ENCODE results near the gene DDAH2.

DDAH2 gene

DNA sequence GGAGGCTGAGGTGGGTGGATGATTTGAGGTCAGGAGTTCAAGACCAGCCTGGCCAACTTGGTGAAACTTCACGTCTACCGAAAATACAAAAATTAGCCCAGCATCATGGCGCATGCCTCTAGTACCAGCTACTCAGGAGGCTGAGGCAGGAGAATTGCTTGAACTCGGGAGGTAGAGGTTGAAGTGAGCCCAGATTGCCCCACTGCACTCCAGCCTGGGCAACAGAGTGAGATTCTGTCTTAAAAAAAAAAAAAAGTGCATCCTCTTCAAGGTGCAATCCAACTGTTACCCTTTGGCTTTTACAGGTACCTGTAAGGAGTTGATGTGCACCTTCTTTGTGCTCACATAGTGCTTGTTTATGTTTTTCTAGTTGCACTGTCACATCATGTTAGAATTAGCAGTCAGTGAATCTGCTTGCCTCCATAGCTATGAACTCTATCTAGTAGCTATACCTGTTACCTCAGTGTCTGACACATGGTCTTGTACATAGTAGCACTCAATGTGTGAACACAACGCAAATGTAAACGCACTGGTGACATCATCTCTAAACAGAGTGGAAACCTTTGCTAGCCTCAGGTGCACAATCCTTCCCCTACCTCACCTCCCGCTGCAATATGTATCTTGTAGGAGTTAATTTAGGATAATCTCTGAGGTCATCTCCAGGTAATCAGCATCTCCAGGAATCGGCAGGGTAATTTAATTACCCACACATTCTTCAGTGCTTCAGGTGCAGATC, 20.4 kb upstream of the DDAH2 start:
- no peaks in the 10 kb centered on the region for H3K9me3 ChIP-seq (ENCODE audit: low read length)
- no peak overlapping the region for H3K4me3 ChIP-seq (ENCODE audit: low read length)
- no peaks in the 10 kb centered on the region for H3K4me1 ChIP-seq (ENCODE audit: insufficient read depth, low read length)
- H3K36me3 ChIP-seq (ENCODE audit: insufficient read depth, low read length) = peaks cover 37% of the 10 kb centered on the region
- H3K27me3 ChIP-seq (ENCODE audit: insufficient read depth, low read length) = no peaks in the 10 kb centered on the region
- H2AFZ ChIP-seq (ENCODE audit: low read depth, low read length) = no peak overlapping the region

DNA sequence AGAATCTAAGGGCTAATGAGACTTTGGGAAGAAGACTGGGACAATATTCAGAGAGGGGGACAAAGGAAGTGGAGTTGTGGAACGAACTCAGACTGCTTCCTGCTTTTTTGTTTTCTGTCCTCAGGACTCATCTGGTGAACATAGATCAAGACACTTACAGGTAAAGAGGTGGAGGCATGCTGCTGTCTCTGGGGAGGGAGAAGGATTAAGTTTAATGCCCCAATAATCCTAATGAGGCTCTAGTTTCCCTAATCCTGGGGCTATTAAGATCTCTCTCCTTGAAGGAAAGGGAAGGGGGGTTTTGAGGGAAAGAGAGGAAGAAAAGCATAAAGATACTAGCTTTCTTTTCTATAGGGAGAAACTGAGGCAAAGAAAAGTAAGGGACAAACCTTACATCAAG, 15.3 kb upstream of the DDAH2 start:
- peaks cover 55% of the 10 kb centered on the region for H3K36me3 ChIP-seq (ENCODE audit: insufficient read depth, low read length)
- peaks cover 6% of the 10 kb centered on the region for H3K4me1 ChIP-seq (ENCODE audit: insufficient read depth, low read length)
- no peaks in the 10 kb centered on the region for H3K27me3 ChIP-seq (ENCODE audit: insufficient read depth, low read length)
- no peak overlapping the region for H2AFZ ChIP-seq (ENCODE audit: low read depth, low read length)
- no peak overlapping the region for H3K4me3 ChIP-seq (ENCODE audit: low read length)
- H3K9me3 ChIP-seq (ENCODE audit: low read length) = no peaks in the 10 kb centered on the region

DNA sequence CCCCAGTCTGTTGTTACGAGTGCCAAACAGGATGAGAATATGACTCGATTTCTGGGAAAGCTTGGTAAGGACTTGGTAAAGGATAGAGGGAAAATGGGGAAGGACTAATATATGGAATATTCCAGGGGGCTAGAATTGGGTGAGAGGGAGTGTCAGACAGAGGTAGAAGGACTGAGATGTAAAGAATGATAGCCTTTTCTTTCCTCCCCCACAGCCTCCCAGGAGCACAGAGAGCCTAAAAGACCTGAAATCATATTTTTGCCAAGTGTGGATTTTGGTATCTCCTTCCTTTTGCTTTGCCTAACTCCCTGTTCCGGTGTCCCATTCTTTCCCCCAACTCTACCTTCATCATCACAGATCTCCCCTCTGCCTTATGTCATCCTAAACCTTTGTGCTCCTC, 13.8 kb upstream of the DDAH2 start:
- Histone ChIP-seq H3K4me3 (ENCODE audit: low read length) (no peak overlapping the region), H3K9me3 (ENCODE audit: low read length) (no peaks in the 10 kb centered on the region), H2AFZ (ENCODE audit: low read depth, low read length) (no peak overlapping the region), H3K27me3 (ENCODE audit: insufficient read depth, low read length) (no peaks in the 10 kb centered on the region), H3K36me3 (ENCODE audit: insufficient read depth, low read length) (peaks cover 48% of the 10 kb centered on the region), H3K4me1 (ENCODE audit: insufficient read depth, low read length) (peaks cover 21% of the 10 kb centered on the region)

DNA sequence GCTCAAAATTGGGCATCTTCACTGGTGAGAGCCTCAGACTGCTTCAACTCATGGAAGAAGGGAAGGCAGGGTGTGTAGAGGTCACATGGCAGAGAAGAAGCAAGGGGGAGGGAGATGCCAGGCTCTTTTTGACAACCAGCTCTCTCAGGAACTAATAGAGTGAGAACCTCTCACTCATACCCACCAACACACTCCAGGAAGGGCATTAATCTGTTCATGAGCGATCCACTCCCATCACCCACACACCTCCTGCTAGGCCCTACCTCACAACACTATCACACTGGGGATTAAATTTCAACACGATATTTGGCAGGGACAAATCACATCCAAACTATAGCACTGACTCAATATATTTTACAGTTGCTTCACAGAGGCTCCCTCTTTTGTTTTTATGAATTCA, 12.7 kb upstream of the DDAH2 start:
- Histone ChIP-seq H3K4me3 (ENCODE audit: low read length) (no peak overlapping the region), H2AFZ (ENCODE audit: low read depth, low read length) (no peak overlapping the region), H3K4me1 (ENCODE audit: insufficient read depth, low read length) (peaks cover 31% of the 10 kb centered on the region), H3K9me3 (ENCODE audit: low read length) (no peaks in the 10 kb centered on the region), H3K27me3 (ENCODE audit: insufficient read depth, low read length) (no peaks in the 10 kb centered on the region), H3K36me3 (ENCODE audit: insufficient read depth, low read length) (peaks cover 38% of the 10 kb centered on the region)

DNA sequence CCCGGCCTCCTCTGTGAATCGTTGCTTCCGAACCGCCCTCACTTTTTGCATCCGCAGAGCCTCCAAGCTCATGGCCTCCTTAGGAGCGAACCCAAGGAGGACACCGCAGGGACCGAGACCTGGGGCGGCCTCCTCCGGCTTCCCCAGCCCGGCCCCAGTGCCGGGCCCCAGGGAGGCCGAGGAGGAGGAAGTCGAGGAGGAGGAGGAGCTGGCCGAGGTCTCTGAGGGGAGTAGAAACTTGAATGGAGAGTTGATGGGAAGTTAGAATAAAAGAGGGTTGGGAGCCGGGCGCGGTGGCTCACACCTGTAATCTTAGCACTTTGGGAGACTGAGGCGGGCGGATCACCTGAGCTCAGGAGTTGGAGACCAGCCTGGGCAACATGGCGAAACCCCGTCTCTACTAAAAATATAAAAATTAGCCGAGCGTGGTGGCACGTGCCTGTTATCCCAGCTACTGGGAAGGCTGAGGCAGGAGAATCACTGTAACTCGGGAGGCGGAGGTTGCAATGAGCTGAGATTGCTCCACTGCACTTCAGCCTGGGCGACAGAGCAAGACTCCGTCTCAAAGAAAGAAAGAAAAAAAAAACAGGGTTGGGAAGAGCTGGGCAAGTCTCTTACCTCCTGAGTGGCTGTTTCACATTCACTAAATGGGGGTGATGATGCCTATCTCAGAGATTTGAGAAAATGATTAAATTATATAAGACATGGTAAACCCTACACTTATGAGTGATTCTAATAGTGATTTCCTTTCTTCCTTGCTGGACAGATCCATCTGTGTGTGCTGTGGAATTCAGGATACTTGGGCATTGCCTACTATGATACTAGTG, 11.5 kb upstream of the DDAH2 start:
- no peaks in the 10 kb centered on the region for H3K9me3 ChIP-seq (ENCODE audit: low read length)
- peaks cover 37% of the 10 kb centered on the region for H3K4me1 ChIP-seq (ENCODE audit: insufficient read depth, low read length)
- H2AFZ ChIP-seq (ENCODE audit: low read depth, low read length) = no peak overlapping the region
- peak overlapping the region; percentile 94 for H3K4me3 ChIP-seq (ENCODE audit: low read length)
- H3K27me3 ChIP-seq (ENCODE audit: insufficient read depth, low read length) = no peaks in the 10 kb centered on the region
- H3K36me3 ChIP-seq (ENCODE audit: insufficient read depth, low read length) = peaks cover 36% of the 10 kb centered on the region

DNA sequence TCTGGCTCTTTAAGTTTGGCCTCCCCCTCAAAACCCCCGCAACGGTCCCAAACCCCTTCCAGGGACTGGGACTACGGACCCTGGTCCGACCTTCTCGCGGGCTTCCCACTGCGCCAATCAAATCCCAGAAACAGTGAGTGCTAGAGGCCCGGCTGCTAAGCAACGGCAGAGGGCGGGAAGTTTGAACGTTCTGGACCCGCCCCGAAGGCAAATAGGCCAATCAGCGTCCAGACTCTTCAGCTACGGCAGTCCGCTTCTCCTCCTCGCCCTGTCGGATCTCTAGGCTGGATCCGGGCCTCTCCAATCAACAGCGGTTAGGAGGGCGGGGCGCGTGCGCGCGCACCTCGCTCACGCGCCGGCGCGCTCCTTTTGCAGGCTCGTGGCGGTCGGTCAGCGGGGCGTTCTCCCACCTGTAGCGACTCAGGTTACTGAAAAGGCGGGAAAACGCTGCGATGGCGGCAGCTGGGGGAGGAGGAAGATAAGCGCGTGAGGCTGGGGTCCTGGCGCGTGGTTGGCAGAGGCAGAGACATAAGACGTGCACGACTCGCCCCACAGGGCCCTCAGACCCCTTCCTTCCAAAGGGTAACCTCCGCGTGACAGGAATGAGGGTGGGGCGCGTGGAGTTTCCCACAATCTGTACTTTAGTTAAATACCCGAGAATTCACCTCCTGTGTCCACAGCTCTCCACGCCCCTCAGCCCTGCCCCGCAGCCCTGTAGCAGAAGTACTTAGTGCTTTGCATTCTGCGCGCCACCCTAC, 10.7 kb upstream of the DDAH2 start, which contains the start of gene MSH5:
MSH5 (plus strand) TSS at position 367 of the 758 bp plus-strand sequence. CDS start 462 bp downstream, outside the sequence.
- H3K4me3 ChIP-seq (ENCODE audit: low read length) = peak within 1 kb of the TSS; percentile 94
- H3K27me3 ChIP-seq (ENCODE audit: insufficient read depth, low read length) = no peaks in the 10 kb centered on the region
- H3K9me3 ChIP-seq (ENCODE audit: low read length) = no peaks in the 10 kb centered on the region
- peaks cover 42% of the 10 kb centered on the region for H3K4me1 ChIP-seq (ENCODE audit: insufficient read depth, low read length)
- H3K36me3 ChIP-seq (ENCODE audit: insufficient read depth, low read length) = peaks cover 31% of the 10 kb centered on the region
- H2AFZ ChIP-seq (ENCODE audit: low read depth, low read length) = peak within 1 kb of the TSS; percentile 27

DNA sequence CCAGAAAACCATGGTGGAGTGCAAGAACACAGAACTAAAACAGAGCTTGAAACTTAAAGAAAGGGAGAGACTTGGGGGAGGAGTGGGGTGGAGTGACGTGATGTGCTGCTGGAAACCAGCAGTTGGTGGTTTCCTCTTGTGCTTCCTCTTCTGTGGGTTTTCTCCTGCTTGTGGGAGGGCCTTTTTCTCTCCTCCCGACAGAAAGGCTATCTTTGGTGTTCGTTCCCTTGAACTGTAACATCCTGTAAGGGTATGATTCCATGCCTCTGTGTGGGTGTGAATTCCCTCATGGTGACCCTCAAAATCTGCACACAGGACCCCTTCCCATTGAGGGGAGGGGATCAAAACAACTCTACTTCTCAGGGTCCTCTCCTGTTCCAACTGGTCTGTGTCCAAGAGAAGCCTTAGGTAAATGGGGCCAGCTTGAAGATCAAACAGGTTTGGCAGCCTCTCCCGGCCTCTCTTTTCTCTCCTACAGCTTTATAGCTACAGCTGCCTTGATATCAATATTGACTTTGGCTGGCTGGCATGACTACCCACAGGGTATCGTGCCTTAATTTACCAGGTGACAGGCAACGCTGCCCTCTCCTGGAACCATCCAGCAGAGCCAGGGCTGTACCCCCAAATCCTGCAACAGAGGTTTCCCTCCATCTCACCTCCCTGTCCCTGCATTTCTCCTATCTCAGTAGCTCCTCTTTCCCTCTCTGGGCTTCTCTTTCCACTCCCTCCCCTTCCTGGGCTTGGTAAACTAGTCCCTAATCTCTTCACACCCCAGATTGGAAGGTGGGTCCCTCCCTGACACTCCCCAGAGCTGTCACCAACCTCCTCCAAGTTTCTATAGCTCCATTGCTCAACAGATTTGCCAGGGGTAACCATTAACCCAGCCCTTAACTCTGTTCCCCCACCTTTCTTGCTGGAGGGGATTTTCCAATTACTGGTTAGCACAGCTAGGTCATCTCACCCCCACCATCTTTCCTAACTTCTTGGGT, 9.2 kb upstream of the DDAH2 start:
- Histone ChIP-seq H3K9me3 (ENCODE audit: low read length) (no peaks in the 10 kb centered on the region), H3K27me3 (ENCODE audit: insufficient read depth, low read length) (no peaks in the 10 kb centered on the region), H3K4me1 (ENCODE audit: insufficient read depth, low read length) (peaks cover 51% of the 10 kb centered on the region), H2AFZ (ENCODE audit: low read depth, low read length) (no peak overlapping the region), H3K4me3 (ENCODE audit: low read length) (peak overlapping the region; percentile 32), H3K36me3 (ENCODE audit: insufficient read depth, low read length) (peaks cover 30% of the 10 kb centered on the region)

DNA sequence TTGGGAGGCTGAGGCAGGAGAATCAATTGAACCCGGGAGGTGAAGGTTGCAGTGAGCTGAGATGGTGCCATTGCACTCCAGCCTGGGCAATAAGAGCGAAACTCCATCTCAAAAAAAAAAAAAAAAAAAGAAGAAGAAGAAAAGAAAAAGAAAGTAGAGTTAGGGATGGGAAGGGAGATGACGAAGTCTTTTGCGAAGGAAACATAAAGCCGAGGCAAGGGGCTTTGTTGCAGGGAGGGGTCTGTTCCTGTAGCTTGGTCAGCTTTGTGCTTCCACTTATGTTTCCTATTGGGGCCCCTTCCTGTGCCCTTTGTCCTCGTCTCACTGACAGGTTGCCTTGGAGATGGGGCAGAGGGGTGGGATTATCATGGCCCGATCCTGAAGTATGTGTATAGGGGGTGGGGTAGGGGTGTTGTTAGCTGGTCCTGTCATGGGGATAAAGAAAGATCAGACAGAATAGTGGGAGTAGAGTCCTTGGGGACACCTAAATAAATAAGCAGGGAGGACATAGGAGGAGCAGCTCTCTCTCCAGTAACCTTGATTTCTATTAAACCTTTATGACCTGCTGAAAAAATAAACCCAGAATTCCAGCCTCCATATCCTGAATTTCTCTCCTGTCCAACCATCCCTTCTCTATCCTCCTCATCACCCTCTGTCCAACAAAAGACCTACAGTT, 8.4 kb upstream of the DDAH2 start:
- Histone ChIP-seq H3K27me3 (ENCODE audit: insufficient read depth, low read length) (no peaks in the 10 kb centered on the region), H3K9me3 (ENCODE audit: low read length) (no peaks in the 10 kb centered on the region), H3K4me1 (ENCODE audit: insufficient read depth, low read length) (peaks cover 51% of the 10 kb centered on the region), H2AFZ (ENCODE audit: low read depth, low read length) (no peak overlapping the region), H3K4me3 (ENCODE audit: low read length) (peak overlapping the region; percentile 85), H3K36me3 (ENCODE audit: insufficient read depth, low read length) (peaks cover 26% of the 10 kb centered on the region)

DNA sequence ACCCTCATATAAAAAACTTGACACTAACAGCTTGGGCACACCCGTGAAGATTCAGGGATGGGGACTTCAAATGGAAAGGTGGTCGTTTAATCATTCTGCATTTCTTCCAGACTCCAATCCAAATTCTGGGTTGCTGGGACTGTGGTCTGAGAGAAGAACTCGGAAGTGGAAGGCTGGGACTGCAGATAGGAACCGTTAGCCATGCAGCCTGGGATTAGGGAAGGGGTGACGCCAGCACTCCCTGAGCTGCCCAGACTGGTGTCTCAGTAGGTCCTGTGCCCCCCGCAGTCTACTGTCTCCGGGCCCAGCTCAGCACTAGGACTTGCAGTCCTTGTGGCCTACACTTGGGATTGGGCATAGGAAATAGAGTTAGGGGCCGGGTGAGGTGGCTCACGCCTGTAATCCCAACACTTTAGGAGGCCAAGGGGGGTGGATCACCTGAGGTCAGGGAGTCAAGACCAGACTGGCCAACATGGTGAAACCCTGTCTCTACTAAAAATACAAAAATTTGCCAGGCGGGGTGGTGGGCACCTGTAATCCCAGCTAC, 7.7 kb upstream of the DDAH2 start:
- Histone ChIP-seq H3K36me3 (ENCODE audit: insufficient read depth, low read length) (peaks cover 27% of the 10 kb centered on the region), H3K27me3 (ENCODE audit: insufficient read depth, low read length) (no peaks in the 10 kb centered on the region), H2AFZ (ENCODE audit: low read depth, low read length) (peak overlapping the region; percentile 5), H3K4me3 (ENCODE audit: low read length) (peak overlapping the region; percentile 85), H3K9me3 (ENCODE audit: low read length) (no peaks in the 10 kb centered on the region), H3K4me1 (ENCODE audit: insufficient read depth, low read length) (peaks cover 51% of the 10 kb centered on the region)

DNA sequence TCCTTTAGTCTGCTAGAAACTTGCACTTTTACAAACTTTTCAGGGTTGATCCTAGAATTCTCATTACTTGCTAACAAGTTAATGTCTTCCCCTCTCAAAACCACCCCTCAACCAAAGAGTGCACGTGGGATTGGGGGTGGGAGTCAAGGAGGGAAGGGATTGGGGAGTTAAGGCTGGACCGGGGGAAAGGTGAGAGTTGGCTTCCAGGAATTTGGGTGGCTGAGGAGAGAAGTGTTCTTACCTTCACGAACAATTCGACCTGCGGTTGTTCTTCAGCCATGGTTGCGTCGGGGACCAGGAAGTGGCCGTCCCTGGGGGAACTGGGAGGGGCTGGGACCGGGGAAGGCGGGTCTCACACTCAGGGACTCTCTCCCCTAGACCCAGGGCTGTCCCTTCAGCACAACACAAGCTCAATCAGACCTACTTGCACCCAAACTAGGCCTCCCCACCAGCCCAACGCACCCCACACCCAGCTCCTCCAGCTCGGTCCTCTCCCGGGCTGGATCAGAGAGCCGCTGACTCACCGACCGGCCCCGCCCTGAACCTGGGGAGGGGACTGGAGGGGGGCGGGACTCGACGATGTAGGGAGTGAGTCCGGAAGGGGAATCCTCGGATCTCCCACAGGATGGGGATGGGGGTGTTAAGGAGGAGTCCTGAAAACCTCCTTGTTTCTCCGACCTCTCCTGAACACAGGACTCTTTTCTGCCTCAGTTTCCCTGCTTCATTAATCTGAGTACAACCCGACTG, 7.1 kb upstream of the DDAH2 start, which contains the start of gene CLIC1:
CLIC1 (minus strand) TSS at position 510 of the 747 bp plus-strand sequence; CDS start at position 280, 230 bp downstream.
- peaks cover 51% of the 10 kb centered on the region for H3K4me1 ChIP-seq (ENCODE audit: insufficient read depth, low read length)
- H3K9me3 ChIP-seq (ENCODE audit: low read length) = no peaks in the 10 kb centered on the region
- peak within 1 kb of the TSS; percentile 5 for H2AFZ ChIP-seq (ENCODE audit: low read depth, low read length)
- peaks cover 26% of the 10 kb centered on the region for H3K36me3 ChIP-seq (ENCODE audit: insufficient read depth, low read length)
- peak within 1 kb of the TSS; percentile 85 for H3K4me3 ChIP-seq (ENCODE audit: low read length)
- no peaks in the 10 kb centered on the region for H3K27me3 ChIP-seq (ENCODE audit: insufficient read depth, low read length)

DNA sequence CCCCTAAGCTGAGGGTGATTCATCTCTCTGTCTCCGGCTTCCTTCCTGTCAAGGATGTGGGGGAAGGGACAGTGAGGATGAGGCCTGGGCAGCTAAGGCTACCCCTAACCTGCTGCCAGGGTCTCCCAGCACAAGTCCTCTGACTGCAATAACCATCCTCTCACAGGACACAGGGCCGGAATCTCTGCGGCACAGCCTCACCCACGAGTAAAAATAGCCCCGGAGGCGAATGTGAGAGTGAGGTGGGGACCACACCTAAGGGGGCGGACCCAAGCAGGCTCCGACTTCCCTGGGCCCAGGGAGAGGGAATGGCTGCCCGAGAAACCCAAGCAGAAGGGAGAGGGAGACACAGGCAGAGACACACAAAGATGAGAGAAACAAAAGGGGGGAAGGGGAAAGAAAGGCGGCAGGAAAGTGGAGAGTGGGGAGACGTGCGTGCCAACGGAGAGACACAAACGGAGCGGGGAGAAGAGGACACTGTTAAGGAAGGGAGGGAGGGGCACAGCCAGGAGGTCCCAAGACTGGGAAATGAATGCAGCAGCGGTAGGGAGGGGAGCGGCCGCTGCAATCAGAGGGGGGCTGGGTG, 5.8 kb upstream of the DDAH2 start:
- Histone ChIP-seq H3K27me3 (ENCODE audit: insufficient read depth, low read length) (no peaks in the 10 kb centered on the region), H3K36me3 (ENCODE audit: insufficient read depth, low read length) (peaks cover 29% of the 10 kb centered on the region), H3K4me1 (ENCODE audit: insufficient read depth, low read length) (peaks cover 54% of the 10 kb centered on the region), H3K4me3 (ENCODE audit: low read length) (peak overlapping the region; percentile 85), H3K9me3 (ENCODE audit: low read length) (no peaks in the 10 kb centered on the region), H2AFZ (ENCODE audit: low read depth, low read length) (no peak overlapping the region)
